Progenitor cell of endocrine pancreas (in vitro differentiated cells): Measurements from ENCODE around the gene ORMDL3. TPM values are rescaled to one million over a fixed set of nuclear protein-coding genes. Genes with fewer than 3 reads are reported as not detected.
"Not testable (repeated sequence)": the region's sequence is repeated elsewhere in the genome, so short reads cannot be mapped to it uniquely, and the experiment has no call there.

Experiments used
- DNase-seq: peaks from one replicate; pipeline ENCODE4 v3.0.0; 2021; ENCODE audit warnings: low spot score; ENCODE audit not compliant: unreplicated experiment
- H3K27ac Mint-ChIP-seq: 2 replicates; pipeline ENCODE4 v1.8.0; 2021; ENCODE audit warnings: mild to moderate bottlenecking, moderate library complexity, mixed read lengths
- H3K27me3 Mint-ChIP-seq: 2 replicates; pipeline ENCODE4 v1.8.0; 2021; ENCODE audit warnings: mixed read lengths
- H3K36me3 Mint-ChIP-seq: 2 replicates; pipeline ENCODE4 v1.8.0; 2022; ENCODE audit warnings: mixed read lengths; ENCODE audit not compliant: insufficient read depth
- H3K4me1 Mint-ChIP-seq: 2 replicates; pipeline ENCODE4 v1.8.0; 2021; ENCODE audit warnings: low read depth, mixed read lengths
- H3K4me3 Mint-ChIP-seq: 2 replicates; pipeline ENCODE4 v1.8.0; 2021; ENCODE audit warnings: low read depth, mild to moderate bottlenecking, moderate library complexity, mixed read lengths
- H3K9me3 Mint-ChIP-seq: 2 replicates; pipeline ENCODE4 v1.8.0; 2021; ENCODE audit warnings: low read depth, mixed read lengths
- CTCF ChIP-seq: fragments of 200-600 bp; sonication (generic); IDR thresholded peaks from one replicate; pipeline ENCODE4 v1.5.0; 2021; ENCODE audit warnings: antibody characterized with exemption, mild to moderate bottlenecking; ENCODE audit not compliant: unreplicated experiment
- total RNA-seq: library from RNA; stranded (reverse); gene quantifications from 2 replicates; pipeline ENCODE4 v1.2.1, GENCODE V29; 2021

Gene ORMDL3
- total RNA-seq, 1 donor from 2014 or later, result 87.6 TPM

DNA sequence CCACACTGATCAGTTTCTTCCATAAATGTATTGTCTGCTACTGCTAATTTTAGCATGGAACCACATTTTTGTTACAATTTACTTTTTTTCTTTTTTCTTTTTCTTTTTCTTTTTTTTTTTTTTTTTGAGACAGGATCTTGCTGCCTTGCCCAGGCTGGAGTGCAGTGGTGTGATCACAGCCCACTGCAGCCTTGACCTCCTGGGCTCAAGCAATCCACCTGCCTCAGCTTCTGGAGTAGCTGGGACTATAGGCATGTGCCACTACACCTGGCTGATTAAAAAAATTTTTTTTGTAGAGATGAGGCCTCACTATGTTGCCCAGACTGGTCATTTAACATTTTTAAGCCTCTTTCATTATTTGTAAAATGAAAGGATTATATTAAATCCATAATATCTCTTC, 40.3 kb downstream of the ORMDL3 start:
- Mint-ChIP-seq H3K9me3 (no peaks in the 10 kb centered on the region), H3K27me3 (peaks cover 11% of the 10 kb centered on the region), H3K27ac (no peak overlapping the region), H3K4me1 (peaks cover 8% of the 10 kb centered on the region), H3K36me3 (no peaks in the 10 kb centered on the region), H3K4me3 (no peak overlapping the region)
- DNase-seq, result no peak
- TF ChIP-seq CTCF, result no peak

GRCh38 chr17:39886102-39886501, 41.3 kb downstream of the ORMDL3 start:
- not testable (repeated sequence) for DNase-seq, H3K27ac Mint-ChIP-seq

DNA sequence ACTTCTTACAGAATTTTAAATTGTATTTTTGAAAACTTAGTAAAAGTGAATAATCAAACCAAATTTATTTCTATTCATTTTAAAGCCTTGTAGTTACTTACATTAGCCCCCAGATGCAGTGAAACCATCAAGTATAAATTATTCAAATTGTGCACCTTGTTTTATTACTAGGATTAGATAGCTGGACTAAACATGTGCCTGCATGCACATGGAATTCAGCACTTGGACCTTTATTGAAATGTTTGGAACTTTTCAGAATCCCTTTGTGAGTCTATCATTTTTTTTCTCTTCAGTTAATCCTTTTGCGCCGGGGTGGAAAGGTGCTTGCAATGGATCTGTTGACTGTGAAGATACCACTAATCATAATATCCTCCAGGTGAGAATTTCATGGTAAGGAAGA, 54.6 kb downstream of the ORMDL3 start:
- Mint-ChIP-seq H3K36me3 (no peaks in the 10 kb centered on the region), H3K27me3 (peaks cover 15% of the 10 kb centered on the region), H3K4me3 (no peak overlapping the region), H3K4me1 (no peaks in the 10 kb centered on the region), H3K27ac (no peak overlapping the region), H3K9me3 (no peaks in the 10 kb centered on the region)
- no peak for DNase-seq
- no peak for TF ChIP-seq CTCF

More at GRCh38 chr17:39886102-39886501, 41.3 kb downstream of the ORMDL3 start:
- H3K4me3 Mint-ChIP-seq, H3K27me3 Mint-ChIP-seq, H3K4me1 Mint-ChIP-seq, H3K36me3 Mint-ChIP-seq, H3K9me3 Mint-ChIP-seq: not testable (repeated sequence)

DNA sequence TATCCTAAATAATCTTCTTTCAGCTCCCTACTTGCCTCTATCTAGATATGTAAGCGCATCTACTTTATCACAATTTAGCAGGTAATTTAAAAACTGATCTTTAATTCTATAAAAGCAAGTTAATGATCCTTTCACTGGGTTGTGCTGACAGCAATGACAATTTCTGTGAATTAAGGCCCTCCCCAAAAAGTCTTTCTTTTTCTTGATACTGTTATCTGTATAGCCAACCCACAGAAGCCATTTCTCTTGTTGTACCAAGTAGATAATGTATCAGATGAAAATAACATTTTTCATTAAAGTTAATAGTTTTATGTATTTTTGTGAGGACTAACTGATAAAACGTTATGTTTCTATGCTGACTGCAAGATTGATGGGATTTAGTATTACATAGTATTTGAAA, 55.6 kb downstream of the ORMDL3 start:
- Mint-ChIP-seq H3K9me3 (peaks cover 3% of the 10 kb centered on the region), H3K36me3 (no peaks in the 10 kb centered on the region), H3K4me1 (no peaks in the 10 kb centered on the region), H3K27me3 (peaks cover 21% of the 10 kb centered on the region), H3K4me3 (no peak overlapping the region), H3K27ac (no peak overlapping the region)
- DNase-seq, result no peak
- no peak for TF ChIP-seq CTCF

Other genes starting within 250 kb of the ORMDL3 start
- 38.7 and 40.1 TPM in 2 replicates for gene PGAP3, start 239.5 kb downstream of the ORMDL3 start, total RNA-seq
- gene ERBB2, start 227.5 kb downstream of the ORMDL3 start, total RNA-seq, result 136 and 152 TPM in 2 replicates
- 43.4 and 48.0 TPM in 2 replicates for gene MIEN1, start 197.1 kb downstream of the ORMDL3 start, total RNA-seq
- 28.8 and 29.9 TPM in 2 replicates for gene GRB7, start 189.7 kb downstream of the ORMDL3 start, total RNA-seq
- not detected in 2 replicates for gene IKZF3, start 63.3 kb downstream of the ORMDL3 start, total RNA-seq
- gene ZPBP2, start 59.4 kb downstream of the ORMDL3 start, total RNA-seq, result not detected in 2 replicates
- gene GSDMB, start 9.0 kb downstream of the ORMDL3 start, total RNA-seq, result 25.7 and 25.9 TPM in 2 replicates
- gene LRRC3C, start 131 bp upstream of the ORMDL3 start, total RNA-seq, result not detected in 2 replicates
- not detected in 2 replicates for gene GSDMA, start 35.4 kb upstream of the ORMDL3 start, total RNA-seq
- 117 and 119 TPM in 2 replicates for gene PSMD3, start 53.2 kb upstream of the ORMDL3 start, total RNA-seq
- gene CSF3, start 87.8 kb upstream of the ORMDL3 start, total RNA-seq, result not detected in 2 replicates
- 143 and 161 TPM in 2 replicates for gene MED24, start 126.8 kb upstream of the ORMDL3 start, total RNA-seq
- 21.3 and 25.0 TPM in 2 replicates for gene THRA, start 135.4 kb upstream of the ORMDL3 start, total RNA-seq
- gene NR1D1, start 173.0 kb upstream of the ORMDL3 start, total RNA-seq, result 2.4 and 2.6 TPM in 2 replicates
- 137 and 143 TPM in 2 replicates for gene MSL1, start 194.4 kb upstream of the ORMDL3 start, total RNA-seq
- gene CASC3, start 212.9 kb upstream of the ORMDL3 start, total RNA-seq, result 121 and 122 TPM in 2 replicates
- gene RAPGEFL1, start 249.9 kb upstream of the ORMDL3 start, total RNA-seq, result 17.0 and 18.3 TPM in 2 replicates